K562 (cell line): Measurements from ENCODE around the gene SH2B2. TPM values are rescaled to one million over a fixed set of nuclear protein-coding genes. Genes with fewer than 3 reads are reported as not detected.
A peak's percentile ranks its signal among the peaks of the same experiment; 100 is the strongest.

ENCODE experiments used
- ATAC-seq: fragments of 200-7000 bp; cut with Tn5 transposase; 3 replicates; pipeline ENCODE4 v1.9.1; 2020; ENCODE audit warnings: moderate library complexity
- BruUV-seq: library from RNA; stranded (reverse); fragments of 400-500 nt; replicated peaks from 2 replicates; lab custom pipeline; 2021; lab: Mats Ljungman, UMichigan
- CTCF ChIA-PET: fragments of 300-600 bp; formaldehyde crosslinking; extraction: SDS; loops from one replicate; lab custom pipeline; 2021; ENCODE audit warnings: low intra/inter-chr PET ratio; lab: Yijun Ruan, JAX
- POLR2A ChIA-PET: fragments of 300-600, 350-650 bp; sonication (Branson Sonifier 250); formaldehyde crosslinking; extraction: SDS; loops from one replicate; lab custom pipeline; 2021; ENCODE audit warnings: antibody characterized with exemption, inconsistent platforms; lab: Yijun Ruan, JAX
- DNase-seq, 4 experiments: peaks; one replicate each; pipeline versions ENCODE4 v3.0.0 to v3.0.0-alpha.2; 2011 to 2018; ENCODE audit warnings: low spot score in 3 of 4, mixed read lengths in 3 of 4; ENCODE audit errors: extremely low read depth in 1 of 4
- FAIRE-seq: peaks from 2 replicates; lab custom pipeline; 2011; peaks lifted over from hg19 to GRCh38; lab: Jason Lieb, UNC
- H2AFZ ChIP-seq: 2 replicates; pipeline ENCODE4 v1.6.0; 2011; ENCODE audit warnings: low read depth, low read length, control low read depth, inconsistent platforms
- H3K27ac ChIP-seq: fragments of 200-600 bp; 3 replicates; pipeline ENCODE4 v1.8.0; 2011; ENCODE audit warnings: low read depth, mild to moderate bottlenecking, control low read depth, inconsistent platforms, low read length, moderate library complexity, mixed read lengths; ENCODE audit errors: extremely low read depth
- H3K27me3 ChIP-seq, 2 experiments: fragments of 300-600 bp in 1 of 2; 2 replicates in 1 of 2; 3 replicates in 1 of 2; pipeline versions ENCODE4 v1.6.0 to v1.8.0; 2011; ENCODE audit warnings: inconsistent platforms in 2 of 2, low read length in 2 of 2, mild to moderate bottlenecking in 1 of 2, mixed read lengths in 1 of 2, moderate library complexity in 1 of 2; ENCODE audit not compliant: control insufficient read depth in 2 of 2, insufficient read depth in 2 of 2
- H3K36me3 ChIP-seq: fragments of 300-600 bp; 3 replicates; pipeline ENCODE4 v1.8.0; 2011; ENCODE audit warnings: mild to moderate bottlenecking, low read length, inconsistent platforms; ENCODE audit not compliant: control insufficient read depth, insufficient read depth
- H3K4me1 ChIP-seq, 2 experiments: fragments of 200-600 bp in 1 of 2; replicated peaks in 1 of 2; 2 replicates in 1 of 2; 3 replicates in 1 of 2; pipeline versions ENCODE4 v1.5.1 to v1.8.0; 2011; ENCODE audit warnings: inconsistent platforms in 2 of 2, low read length in 2 of 2, mild to moderate bottlenecking in 1 of 2, mixed read lengths in 1 of 2, moderate library complexity in 1 of 2; ENCODE audit not compliant: control insufficient read depth in 2 of 2, insufficient read depth in 2 of 2
- H3K4me2 ChIP-seq: 2 replicates; pipeline ENCODE4 v1.6.1; 2011; ENCODE audit warnings: low read length, control low read depth, inconsistent platforms, mixed read lengths; ENCODE audit not compliant: insufficient read depth
- H3K4me3 ChIP-seq: fragments of 200-600 bp; sonication (generic), shearing (Covaris generic); 2 replicates; pipeline ENCODE4 v1.5.1; 2016; ENCODE audit warnings: control low read depth, inconsistent platforms
- H3K79me2 ChIP-seq: fragments of 200-600 bp; 3 replicates; pipeline ENCODE4 v1.8.0; 2011; ENCODE audit warnings: low read length, inconsistent platforms; ENCODE audit not compliant: control insufficient read depth, insufficient read depth
- H3K9ac ChIP-seq, 2 experiments: 2 replicates each; pipeline versions ENCODE4 v1.6.0 to v1.6.1; 2011; ENCODE audit warnings: low read depth in 2 of 2, low read length in 2 of 2, control low read depth in 1 of 2, inconsistent platforms in 1 of 2, mild to moderate bottlenecking in 1 of 2, mixed read lengths in 1 of 2; ENCODE audit not compliant: insufficient read depth in 1 of 2
- H3K9me1 ChIP-seq: one replicate; pipeline ENCODE4 v1.6.0; 2011; ENCODE audit warnings: inconsistent platforms, mild to moderate bottlenecking, low read length, moderate library complexity; ENCODE audit not compliant: control insufficient read depth, insufficient read depth
- H3K9me3 ChIP-seq: replicated peaks from 2 replicates; pipeline ENCODE4 v1.5.1; 2011; ENCODE audit warnings: low read depth, low read length, inconsistent platforms; ENCODE audit not compliant: control insufficient read depth, insufficient read depth
- H4K20me1 ChIP-seq: replicated peaks from 2 replicates; pipeline ENCODE4 v1.6.1; 2011; ENCODE audit warnings: low read length, inconsistent platforms, mixed read lengths; ENCODE audit not compliant: control insufficient read depth, insufficient read depth
- ATF1 ChIP-seq, 2 experiments: fragments of 450-650 bp in 1 of 2; IDR thresholded peaks; 2 replicates each; pipeline ENCODE4 v1.6.1; 2016; ENCODE audit warnings: missing compliant biosample characterization in 1 of 2, missing genetic modification characterization in 1 of 2
- HES1 ChIP-seq: fragments of 450-650 bp; IDR thresholded peaks from 2 replicates; pipeline ENCODE4 v1.6.1; 2016; ENCODE audit warnings: low read depth, mild to moderate bottlenecking, moderate library complexity
- HMGN3 ChIP-seq: IDR thresholded peaks from 2 replicates; pipeline ENCODE4 v1.6.1; 2011; ENCODE audit warnings: borderline replicate concordance, low read depth, mild to moderate bottlenecking, mixed read lengths, low read length; ENCODE audit not compliant: insufficient read length; ENCODE audit errors: extremely low read depth
- MYNN ChIP-seq, 2 experiments: sonication (generic); formaldehyde crosslinking in 1 of 2; IDR thresholded peaks; 2 replicates each; pipeline versions ENCODE4 v1.5.0 to v1.6.1; 2016 to 2020; ENCODE audit warnings: antibody characterized with exemption in 1 of 2, missing genetic modification reagents in 1 of 2
- NR3C1 ChIP-seq: sonication (generic); formaldehyde crosslinking; IDR thresholded peaks from 2 replicates; pipeline ENCODE4 v1.8.1; 2022; ENCODE audit warnings: missing genetic modification reagents
- RBM22 ChIP-seq: fragments of 200-400 bp; formaldehyde crosslinking; IDR thresholded peaks from 2 replicates; pipeline ENCODE4 v1.6.1; 2018; ENCODE audit warnings: low read length, low read depth; ENCODE audit not compliant: poor library complexity, severe bottlenecking
- SETDB1 ChIP-seq: IDR thresholded peaks from one replicate; pipeline ENCODE4 v1.6.1; 2012; ENCODE audit warnings: low read length, control low read depth, inconsistent platforms
- ZNF212 ChIP-seq: fragments of 450-650 bp; formaldehyde crosslinking; IDR thresholded peaks from 2 replicates; pipeline ENCODE4 v1.4.0; 2020; ENCODE audit warnings: mild to moderate bottlenecking
- ZNF561 ChIP-seq: fragments of 450-650 bp; formaldehyde crosslinking; conservative IDR thresholded peaks from 2 replicates; pipeline ENCODE4 v1.4.0; 2020; ENCODE audit warnings: mild to moderate bottlenecking, moderate library complexity
- ZNF766 ChIP-seq: fragments of 200-800 bp; sonication (Bioruptor generic); conservative IDR thresholded peaks from 2 replicates; pipeline ENCODE4 v1.6.1; 2016; ENCODE audit warnings: missing genetic modification characterization, missing compliant biosample characterization
- WGBS: fragments of 100-300 bp; shearing (Covaris generic); methylation state at CpG from one replicate; pipeline ENCODE4 v1.1.6; 2016; ENCODE audit warnings: low coverage, mixed read lengths; ENCODE audit not compliant: insufficient coverage; ENCODE audit errors: missing lambda C conversion rate; 5-methylcytosine and 5-hydroxymethylcytosine counted together
- in situ Hi-C: fragments of 300-500 bp; cut with MboI; formaldehyde crosslinking; loops from 4 replicates; pipeline ENCODE4 v1.15.0; 2018; ENCODE audit warnings: inconsistent platforms, mixed read lengths
- intact Hi-C: fragments of 100-400 bp; cut with micrococcal nuclease; formaldehyde crosslinking; loops from 2 replicates; pipeline ENCODE4 v1.14.2; 2022
- polyA plus RNA-seq, 8 experiments: library from polyadenylated mRNA; depleted of rRNA in 4 of 8; stranded (reverse) in 5 of 8; unstranded in 3 of 8; fragments of >200 nt; fragmentation: Nextera tagmentation in 2 of 8; fragmentation: Illumina TruSeq in 1 of 8; extraction: Ambion mirVana in 2 of 8; extraction: Trizol in 1 of 8; gene quantifications; 2 replicates each; pipeline versions ENCODE4 v1.2.1 to v1.2.3, GENCODE V29; 2011 to 2014; ENCODE audit warnings: inconsistent platforms in 1 of 8, missing spikeins in 1 of 8
- total RNA-seq, 7 experiments: library from RNA; depleted of rRNA in 6 of 7; stranded (reverse); fragments of >200 nt in 6 of 7; fragmentation: Illumina TruSeq in 2 of 7; extraction: Trizol in 2 of 7; gene quantifications; 2 replicates each; pipeline versions ENCODE4 v1.2.1 to v1.2.3, GENCODE V29; 2011 to 2021; ENCODE audit warnings: low replicate concordance in 1 of 7
- TF ChIP-seq, protein P1 (sequence below): fragments of 450-650 bp; IDR thresholded peaks from 2 replicates; pipeline ENCODE4 v1.6.1; 2016; ENCODE audit warnings: antibody characterized with exemption
- TF ChIP-seq, protein P2 (sequence below), 2 experiments: IDR thresholded peaks in 1 of 2; conservative IDR thresholded peaks in 1 of 2; 2 replicates each; pipeline ENCODE4 v1.6.1; 2016; ENCODE audit warnings: low read depth in 2 of 2, mild to moderate bottlenecking in 1 of 2, missing compliant biosample characterization in 1 of 2, missing genetic modification characterization in 1 of 2, moderate library complexity in 1 of 2
- TF ChIP-seq, protein P3 (sequence below), 2 experiments: fragments of 200-800 bp in 1 of 2; sonication (Bioruptor generic) in 1 of 2; sonication (generic) in 1 of 2; formaldehyde crosslinking in 1 of 2; IDR thresholded peaks in 1 of 2; conservative IDR thresholded peaks in 1 of 2; 2 replicates each; pipeline versions ENCODE4 v1.5.0 to v1.6.1; 2016 to 2020; ENCODE audit warnings: missing compliant biosample characterization in 1 of 2, missing genetic modification characterization in 1 of 2, missing genetic modification reagents in 1 of 2

SH2B2 gene
- total and polyA plus RNA-seq, 9 of the 15 experiments (the other 6 are each of a cell fraction or from before 2014, with no cell fraction given), result 0.03 to 0.89 (median 0.07) TPM; not detected in 4

DNA sequence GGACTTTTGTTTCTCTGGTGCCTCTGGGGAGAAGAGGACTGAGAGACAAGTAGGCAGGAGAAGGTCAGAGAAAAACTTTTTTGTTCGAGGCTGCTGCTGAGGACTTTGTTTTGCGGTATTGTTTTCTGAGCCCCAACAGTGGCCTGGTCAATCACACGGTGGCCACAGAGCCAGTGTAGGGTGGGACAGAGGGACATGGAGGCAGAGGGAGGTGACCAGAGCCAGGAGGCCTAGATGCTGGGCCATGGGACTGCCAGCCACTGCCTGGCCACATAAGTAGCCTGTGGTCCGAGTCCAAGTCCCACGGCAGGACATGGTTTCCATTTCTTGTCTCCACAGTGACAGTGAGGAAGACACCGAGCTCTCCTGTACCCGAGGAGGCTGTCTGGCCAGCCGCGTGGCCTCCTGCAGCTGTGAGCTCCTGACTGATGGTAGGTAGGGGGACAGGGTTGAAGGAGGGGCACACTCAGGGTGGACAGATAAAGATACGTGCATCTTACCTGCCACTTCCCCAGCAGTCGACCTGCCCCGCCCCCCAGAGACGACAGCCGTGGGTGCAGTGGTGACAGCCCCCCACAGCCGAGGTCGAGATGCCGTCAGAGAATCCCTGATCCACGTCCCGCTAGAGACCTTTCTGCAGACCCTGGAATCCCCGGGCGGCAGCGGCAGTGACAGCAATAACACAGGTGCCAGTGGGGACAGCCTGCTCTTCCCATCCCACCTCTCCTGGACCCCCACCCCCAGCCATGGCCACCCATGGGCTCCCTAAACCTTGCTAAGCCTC, 27.5 kb downstream of the SH2B2 start:
- in situ Hi-C loops (loop anchor here (25.0 kb wide), 1 partner anchor 348 kb away; the partner anchor contains the start of genes POLR2J2 and SPDYE2B), intact Hi-C loops (no loop called here)
- FAIRE-seq (no peak), DNase-seq (no peak), ATAC-seq (no peak)
- peak overlapping the region in 1 of 2 experiments; percentile 82; a peak in 2 of 4 replicates for H3K9ac ChIP-seq
- H3K36me3 ChIP-seq, result no peaks in the 10 kb centered on the region
- BruUV-seq, result no TSS peak
- H2AFZ ChIP-seq, result no peak overlapping the region
- no peaks in the 10 kb centered on the region for H3K9me1 ChIP-seq
- H3K27ac ChIP-seq, result no peak overlapping the region
- no peaks in the 10 kb centered on the region for H3K79me2 ChIP-seq
- H3K4me3 ChIP-seq, result no peak overlapping the region
- no peaks in the 10 kb centered on the region for H3K9me3 ChIP-seq
- ChIA-PET CTCF (no interaction called here), POLR2A (interaction anchor here (0.6 kb wide), 2 partner anchors 15 to 80 kb away, joined by 3 read pairs; no protein-coding TSS in a partner anchor)
- 3% methylated on average over 22 of the region's 22 CpGs for WGBS
- peaks cover 36 to 58% of the 10 kb centered on the region in 2 experiments for H3K27me3 ChIP-seq
- no peak overlapping the region for H3K4me2 ChIP-seq
- H4K20me1 ChIP-seq, result 0 out of 2 replicates have a peak, but pooled peaks cover 6% of the 10 kb centered on the region
- TF ChIP-seq, protein P1, sequence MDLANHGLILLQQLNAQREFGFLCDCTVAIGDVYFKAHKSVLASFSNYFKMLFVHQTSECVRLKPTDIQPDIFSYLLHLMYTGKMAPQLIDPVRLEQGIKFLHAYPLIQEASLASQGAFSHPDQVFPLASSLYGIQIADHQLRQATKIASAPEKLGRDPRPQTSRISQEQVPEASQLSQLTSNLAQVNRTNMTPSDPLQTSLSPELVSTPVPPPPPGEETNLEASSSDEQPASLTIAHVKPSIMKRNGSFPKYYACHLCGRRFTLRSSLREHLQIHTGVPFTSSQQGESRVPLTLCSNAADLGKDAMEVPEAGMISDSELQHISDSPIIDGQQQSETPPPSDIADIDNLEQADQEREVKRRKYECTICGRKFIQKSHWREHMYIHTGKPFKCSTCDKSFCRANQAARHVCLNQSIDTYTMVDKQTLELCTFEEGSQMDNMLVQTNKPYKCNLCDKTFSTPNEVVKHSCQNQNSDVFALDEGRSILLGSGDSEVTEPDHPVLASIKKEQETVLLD, result no peak
- TF ChIP-seq, protein P2, sequence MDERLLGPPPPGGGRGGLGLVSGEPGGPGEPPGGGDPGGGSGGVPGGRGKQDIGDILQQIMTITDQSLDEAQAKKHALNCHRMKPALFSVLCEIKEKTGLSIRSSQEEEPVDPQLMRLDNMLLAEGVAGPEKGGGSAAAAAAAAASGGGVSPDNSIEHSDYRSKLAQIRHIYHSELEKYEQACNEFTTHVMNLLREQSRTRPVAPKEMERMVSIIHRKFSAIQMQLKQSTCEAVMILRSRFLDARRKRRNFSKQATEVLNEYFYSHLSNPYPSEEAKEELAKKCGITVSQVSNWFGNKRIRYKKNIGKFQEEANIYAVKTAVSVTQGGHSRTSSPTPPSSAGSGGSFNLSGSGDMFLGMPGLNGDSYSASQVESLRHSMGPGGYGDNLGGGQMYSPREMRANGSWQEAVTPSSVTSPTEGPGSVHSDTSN (CRISPR knock-in tag; IDR thresholded peaks at IDR 0.05; ENCODE audit: low read depth), result no peak
- TF ChIP-seq, protein P2 (tag; conservative IDR thresholded peaks at IDR 0.05; ENCODE audit: low read depth), result no peak
- TF ChIP-seq HMGN3 (no peak), NR3C1 (CRISPR knock-in tag) (no peak), RBM22 (no peak), ZNF561 (CRISPR knock-in tag) (no peak), ZNF212 (no peak), ZNF766 (CRISPR knock-in tag) (no peak), SETDB1 (no peak), MYNN (IDR thresholded peaks at IDR 0.05) (no peak), MYNN (CRISPR knock-in tag; IDR thresholded peaks at IDR 0.05) (no peak), HES1 (no peak), ATF1 (CRISPR knock-in tag; IDR thresholded peaks at IDR 0.05) (no peak), ATF1 (tag; IDR thresholded peaks at IDR 0.05) (no peak)
- TF ChIP-seq, protein P3, sequence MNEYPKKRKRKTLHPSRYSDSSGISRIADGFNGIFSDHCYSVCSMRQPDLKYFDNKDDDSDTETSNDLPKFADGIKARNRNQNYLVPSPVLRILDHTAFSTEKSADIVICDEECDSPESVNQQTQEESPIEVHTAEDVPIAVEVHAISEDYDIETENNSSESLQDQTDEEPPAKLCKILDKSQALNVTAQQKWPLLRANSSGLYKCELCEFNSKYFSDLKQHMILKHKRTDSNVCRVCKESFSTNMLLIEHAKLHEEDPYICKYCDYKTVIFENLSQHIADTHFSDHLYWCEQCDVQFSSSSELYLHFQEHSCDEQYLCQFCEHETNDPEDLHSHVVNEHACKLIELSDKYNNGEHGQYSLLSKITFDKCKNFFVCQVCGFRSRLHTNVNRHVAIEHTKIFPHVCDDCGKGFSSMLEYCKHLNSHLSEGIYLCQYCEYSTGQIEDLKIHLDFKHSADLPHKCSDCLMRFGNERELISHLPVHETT (CRISPR knock-in tag; conservative IDR thresholded peaks at IDR 0.05 in 1 of 2, IDR thresholded peaks at IDR 0.05 in 1 of 2), result no peak
- H3K4me1 ChIP-seq, result peaks cover 0 to 15% of the 10 kb centered on the region in 2 experiments; a peak in 3 of 5 replicates
